Tongue (tissue), 2 donors: Measurements from ENCODE around the gene JAG2. TPM values are rescaled to one million over a fixed set of nuclear protein-coding genes. Genes with fewer than 3 reads are reported as not detected.

Experiments
- small RNA-seq: library from RNA; depleted of rRNA; stranded (forward); fragments of <200 nt; gene quantifications from one replicate; pipeline ENCODE3, GENCODE V24; 2014; ENCODE audit warnings: low replicate concordance
- total RNA-seq: library from RNA; depleted of rRNA; stranded (reverse); fragments of >200 nt; gene quantifications from one replicate; pipeline ENCODE4 v1.2.3, GENCODE V29; 2014

The JAG2 gene
- total RNA-seq, 1 donor from 2014 or later, result 58.5 TPM

Small RNAs within 50 kb of the gene (small RNA-seq; reads per million reads assigned to genes)
- gene AL512356.2 (not detected), gene MIR6765 (0.39 reads per million, percentile 64 among the genes with 10 or more reads in this experiment)

Other genes with a start within 250 kb of the JAG2 start
- gene PLD4, start 243.9 kb downstream of the JAG2 start, total RNA-seq, result 7.7 TPM
- 51.0 TPM for gene AHNAK2, start 190.4 kb downstream of the JAG2 start, total RNA-seq
- 6.4 TPM for gene CLBA1, start 183.0 kb downstream of the JAG2 start, total RNA-seq
- 23.5 TPM for gene CDCA4, start 147.7 kb downstream of the JAG2 start, total RNA-seq
- 1.5 TPM for gene GPR132, start 103.3 kb downstream of the JAG2 start, total RNA-seq
- gene NUDT14, start 12.5 kb upstream of the JAG2 start, total RNA-seq, result 11.5 TPM
- gene BTBD6, start 79.8 kb upstream of the JAG2 start, total RNA-seq, result 65.8 TPM
- 59.8 TPM for gene BRF1, start 132.2 kb upstream of the JAG2 start, total RNA-seq
- gene PACS2, start 146.0 kb upstream of the JAG2 start, total RNA-seq, result 84.8 TPM
- gene TEX22, start 229.8 kb upstream of the JAG2 start, total RNA-seq, result not detected